Suppressor macrophage treated with lipopolysaccharide for 1 hour (primary cell): ENCODE results near the gene CHPF2.

Source experiments
- DNase-seq, 3 donors: peaks; one replicate each; pipeline ENCODE4 v3.0.0-alpha.2; 2020 to 2022

CHPF2 gene

GRCh38 chr7:151271699-151272355 is 39.5 kb downstream of the CHPF2 start:
- DNase-seq = peak; percentile 82 to 90 (median 88)

GRCh38 chr7:151272405-151272804 is 40.1 kb downstream of the CHPF2 start:
- no peak for DNase-seq

GRCh38 chr7:151272877-151273276 is 40.6 kb downstream of the CHPF2 start:
- DNase-seq = no peak

GRCh38 chr7:151273651-151274390 is 41.5 kb downstream of the CHPF2 start:
- peak; percentile 67 to 82 (median 79) for DNase-seq

- DNase-seq = no peak
Observed at GRCh38 chr7:151274396-151274795, 42.1 kb downstream of the CHPF2 start.

- no peak for DNase-seq
Observed at GRCh38 chr7:151274936-151275812, 42.9 kb downstream of the CHPF2 start.

- no peak for DNase-seq
Observed at GRCh38 chr7:151275813-151276577, 43.7 kb downstream of the CHPF2 start.

GRCh38 chr7:151276666-151277590 is 44.6 kb downstream of the CHPF2 start:
- peak; percentile 69 to 88 (median 81) for DNase-seq

GRCh38 chr7:151277631-151278030 is 45.3 kb downstream of the CHPF2 start:
- DNase-seq = no peak

GRCh38 chr7:151278949-151279348 is 46.7 kb downstream of the CHPF2 start:
- DNase-seq = no peak

GRCh38 chr7:151279868-151280267 is 47.6 kb downstream of the CHPF2 start:
- no peak for DNase-seq

- DNase-seq = no peak
Observed at GRCh38 chr7:151280388-151281019, 48.2 kb downstream of the CHPF2 start.

- no peak for DNase-seq
Observed at GRCh38 chr7:151281686-151282085, 49.4 kb downstream of the CHPF2 start.

GRCh38 chr7:151282111-151282510 is 49.8 kb downstream of the CHPF2 start:
- no peak for DNase-seq

GRCh38 chr7:151283302-151283701 is 51.0 kb downstream of the CHPF2 start:
- DNase-seq = no peak

- DNase-seq = no peak
Observed at GRCh38 chr7:151286148-151286547, 53.9 kb downstream of the CHPF2 start.
